ENCODE results near the gene MEPE. TPM values are rescaled to one million over a fixed set of nuclear protein-coding genes. Genes with fewer than 3 reads are reported as not detected.

Gene MEPE
- polyA plus RNA-seq, 1 donor (not counting 4 experiments of a cell fraction or from before 2014, with no cell fraction given): not detected

DNA sequence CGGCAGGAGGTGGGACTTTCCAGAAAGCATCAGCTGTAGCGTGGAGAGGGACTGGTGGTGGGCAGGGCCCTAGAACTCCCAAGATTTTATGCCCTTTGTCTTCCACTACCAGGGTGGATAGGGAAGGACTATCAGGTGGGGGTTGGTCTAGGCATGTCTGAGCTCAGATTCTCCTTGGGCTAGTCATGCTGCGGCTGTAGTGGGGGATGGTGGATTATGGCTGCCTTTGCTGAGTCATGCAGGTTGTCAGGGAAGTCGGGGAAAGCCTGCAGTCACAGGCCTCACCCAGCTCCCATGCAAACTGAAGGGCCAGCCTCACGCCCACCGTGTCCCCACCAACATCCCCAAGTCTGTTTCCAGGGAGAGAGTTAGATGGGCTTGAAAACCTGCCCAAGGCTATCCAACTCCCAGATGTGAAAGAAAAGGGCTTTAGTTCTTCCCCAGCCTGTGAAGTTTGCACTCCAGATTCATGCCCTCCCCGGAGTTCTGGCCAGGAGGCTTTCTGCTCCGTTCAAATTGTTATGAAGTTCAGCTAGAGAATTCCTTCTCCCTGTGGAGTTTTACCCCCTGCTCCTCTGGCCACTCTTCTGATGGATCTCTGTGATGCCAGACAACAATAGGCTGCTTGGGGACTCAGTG is 13.4 kb upstream of the MEPE start:
- dilution Hi-C loops (cut with MboI; ENCODE audit: extremely low pct_ligation_motif_present, low sequenced_read_pairs): no loop called here
- FAIRE-seq: peak; percentile 78
- H3K9ac ChIP-seq (ENCODE audit: control insufficient read depth, extremely low read depth, insufficient read depth, low read length): peak overlapping the region; percentile 57

DNA sequence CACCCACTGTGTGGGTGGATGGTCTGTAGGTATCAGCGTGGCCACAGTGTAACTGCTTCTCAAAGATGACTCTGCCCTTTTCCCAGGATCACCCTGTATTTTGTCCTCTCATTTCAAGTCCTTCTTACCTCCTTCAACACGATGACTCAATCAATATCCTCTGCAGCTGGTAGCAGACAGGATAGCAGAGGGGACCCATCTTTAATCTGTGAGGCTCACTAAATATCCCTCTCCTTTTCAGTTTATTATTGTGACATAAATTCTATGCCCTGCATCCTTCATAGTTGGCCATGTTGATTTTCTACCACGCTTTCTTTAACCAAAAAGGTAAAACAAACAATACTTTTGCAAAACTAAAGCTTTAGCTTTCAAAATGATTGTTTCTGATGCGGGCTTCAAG is 9.6 kb upstream of the MEPE start:
- dilution Hi-C loops (cut with MboI; ENCODE audit: extremely low pct_ligation_motif_present, low sequenced_read_pairs): no loop called here
- no peak overlapping the region for H3K27ac ChIP-seq (ENCODE audit: control insufficient read depth, insufficient read depth, low read length)
- TF ChIP-seq EZH2 (IDR thresholded peaks at IDR 0.05; ENCODE audit: low read length): no peak
- TF ChIP-seq, protein P1, sequence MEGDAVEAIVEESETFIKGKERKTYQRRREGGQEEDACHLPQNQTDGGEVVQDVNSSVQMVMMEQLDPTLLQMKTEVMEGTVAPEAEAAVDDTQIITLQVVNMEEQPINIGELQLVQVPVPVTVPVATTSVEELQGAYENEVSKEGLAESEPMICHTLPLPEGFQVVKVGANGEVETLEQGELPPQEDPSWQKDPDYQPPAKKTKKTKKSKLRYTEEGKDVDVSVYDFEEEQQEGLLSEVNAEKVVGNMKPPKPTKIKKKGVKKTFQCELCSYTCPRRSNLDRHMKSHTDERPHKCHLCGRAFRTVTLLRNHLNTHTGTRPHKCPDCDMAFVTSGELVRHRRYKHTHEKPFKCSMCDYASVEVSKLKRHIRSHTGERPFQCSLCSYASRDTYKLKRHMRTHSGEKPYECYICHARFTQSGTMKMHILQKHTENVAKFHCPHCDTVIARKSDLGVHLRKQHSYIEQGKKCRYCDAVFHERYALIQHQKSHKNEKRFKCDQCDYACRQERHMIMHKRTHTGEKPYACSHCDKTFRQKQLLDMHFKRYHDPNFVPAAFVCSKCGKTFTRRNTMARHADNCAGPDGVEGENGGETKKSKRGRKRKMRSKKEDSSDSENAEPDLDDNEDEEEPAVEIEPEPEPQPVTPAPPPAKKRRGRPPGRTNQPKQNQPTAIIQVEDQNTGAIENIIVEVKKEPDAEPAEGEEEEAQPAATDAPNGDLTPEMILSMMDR (optimal IDR thresholded peaks at IDR 0.05 in 1 of 3, IDR thresholded peaks at IDR 0.05 in 1 of 3, conservative IDR thresholded peaks at IDR 0.05 in 1 of 3; ENCODE audit: extremely low read depth in 1 of 3, insufficient read depth in 2 of 3, low read length in 3 of 3): no peak

More for the DNA sequence above, 13.4 kb upstream of the MEPE start:
- Histone ChIP-seq H3K79me2 (ENCODE audit: control insufficient read depth, insufficient read depth, low read length) (no peaks in the 10 kb centered on the region), H4K20me1 (ENCODE audit: control insufficient read depth, extremely low read depth, insufficient read depth, low read length) (no peaks in the 10 kb centered on the region), H3K4me2 (ENCODE audit: control insufficient read depth, extremely low read depth, insufficient read depth, low read depth, low read length) (peak overlapping the region; percentile 54), H2AFZ (ENCODE audit: control insufficient read depth, low read length) (peak overlapping the region; percentile 97), H3K4me1 (ENCODE audit: control insufficient read depth, extremely low read depth, insufficient read depth, low read length) (peaks cover 16% of the 10 kb centered on the region), H3K9me3 (ENCODE audit: control insufficient read depth, low read depth, low read length) (no peaks in the 10 kb centered on the region), H3K36me3 (ENCODE audit: control insufficient read depth in 2 of 2, extremely low read depth in 1 of 2, insufficient read depth in 2 of 2, low read length in 2 of 2) (no peaks in the 10 kb centered on the region), H3K27ac (ENCODE audit: control insufficient read depth, insufficient read depth, low read length) (peak overlapping the region; percentile 87), H3K27me3 (ENCODE audit: control insufficient read depth, extremely low read depth, insufficient read depth, low read length) (no peaks in the 10 kb centered on the region), H3K4me3 (ENCODE audit: control insufficient read depth in 2 of 3, extremely low read depth in 1 of 3, insufficient read depth in 2 of 3, low read depth in 1 of 3, low read length in 3 of 3) (no peak overlapping the region), H3K9me1 (ENCODE audit: control insufficient read depth, extremely low read depth, insufficient read depth, low read length) (no peaks in the 10 kb centered on the region)
- DNase-seq (ENCODE audit: low read depth, low spot score): peak; percentile 80
- TF ChIP-seq, protein P1 (optimal IDR thresholded peaks at IDR 0.05 in 1 of 3, IDR thresholded peaks at IDR 0.05 in 1 of 3, conservative IDR thresholded peaks at IDR 0.05 in 1 of 3; ENCODE audit: extremely low read depth in 1 of 3, insufficient read depth in 2 of 3, low read length in 3 of 3): no peak
- TF ChIP-seq EZH2 (IDR thresholded peaks at IDR 0.05; ENCODE audit: low read length): no peak

More for the DNA sequence above, 9.6 kb upstream of the MEPE start:
- no peak overlapping the region for H2AFZ ChIP-seq (ENCODE audit: control insufficient read depth, low read length)
- no peak overlapping the region for H3K9ac ChIP-seq (ENCODE audit: control insufficient read depth, extremely low read depth, insufficient read depth, low read length)
- FAIRE-seq (no peak), DNase-seq (ENCODE audit: low read depth, low spot score) (no peak)
- H3K4me1 ChIP-seq (ENCODE audit: control insufficient read depth, extremely low read depth, insufficient read depth, low read length): peaks cover 16% of the 10 kb centered on the region
- H3K4me2 ChIP-seq (ENCODE audit: control insufficient read depth, extremely low read depth, insufficient read depth, low read depth, low read length): no peak overlapping the region
- H3K27me3 ChIP-seq (ENCODE audit: control insufficient read depth, extremely low read depth, insufficient read depth, low read length): no peaks in the 10 kb centered on the region
- no peaks in the 10 kb centered on the region for H4K20me1 ChIP-seq (ENCODE audit: control insufficient read depth, extremely low read depth, insufficient read depth, low read length)
- no peak overlapping the region for H3K4me3 ChIP-seq (ENCODE audit: control insufficient read depth in 2 of 3, extremely low read depth in 1 of 3, insufficient read depth in 2 of 3, low read depth in 1 of 3, low read length in 3 of 3)
- no peaks in the 10 kb centered on the region for H3K79me2 ChIP-seq (ENCODE audit: control insufficient read depth, insufficient read depth, low read length)
- H3K9me1 ChIP-seq (ENCODE audit: control insufficient read depth, extremely low read depth, insufficient read depth, low read length): no peaks in the 10 kb centered on the region
- no peaks in the 10 kb centered on the region for H3K36me3 ChIP-seq (ENCODE audit: control insufficient read depth in 2 of 2, extremely low read depth in 1 of 2, insufficient read depth in 2 of 2, low read length in 2 of 2)
- H3K9me3 ChIP-seq (ENCODE audit: control insufficient read depth, low read depth, low read length): no peaks in the 10 kb centered on the region
